Vagina (tissue), 2 donors: ENCODE results near the gene SLC6A13. TPM values are rescaled to one million over a fixed set of nuclear protein-coding genes. Genes with fewer than 3 reads are reported as not detected.

ENCODE experiments used
- DNase-seq, 2 donors: peaks; one replicate each; pipeline ENCODE4 v3.0.0-alpha.2; 2017; ENCODE audit errors: extremely low spot score in 2 of 2
- H3K27ac ChIP-seq: fragments of 200-600 bp; sonication (generic); one replicate; pipeline ENCODE4 v1.5.1; 2019
- H3K27me3 ChIP-seq: fragments of 200-600 bp; sonication (generic); one replicate; pipeline ENCODE4 v1.5.1; 2019
- H3K36me3 ChIP-seq, 2 donors: fragments of 200-600 bp; sonication (generic); one replicate each; pipeline ENCODE4 v1.5.1; 2017 to 2019
- H3K4me1 ChIP-seq: fragments of 200-600 bp; sonication (generic); one replicate; pipeline ENCODE4 v1.5.1; 2019
- H3K4me3 ChIP-seq, 2 donors: fragments of 200-600 bp; sonication (generic); 1 replicate in 1 of 2; 2 replicates in 1 of 2; pipeline ENCODE4 v1.5.1; 2016 to 2019
- H3K9me3 ChIP-seq: fragments of 200-600 bp; sonication (generic); one replicate; pipeline ENCODE4 v1.5.1; 2019
- POLR2A ChIP-seq, 2 donors: fragments of 450-650 bp; IDR thresholded peaks; one replicate each; pipeline ENCODE4 v1.6.1; 2017; ENCODE audit warnings: antibody characterized with exemption in 2 of 2, mild to moderate bottlenecking in 2 of 2, moderate library complexity in 2 of 2
- POLR2AphosphoS5 ChIP-seq, 2 donors: sonication (generic); formaldehyde crosslinking; IDR thresholded peaks; one replicate each; pipeline ENCODE4 v1.9.0; 2017; ENCODE audit warnings: antibody characterized with exemption in 2 of 2, mild to moderate bottlenecking in 2 of 2, low read depth in 1 of 2; ENCODE audit not compliant: insufficient read depth in 1 of 2
- intact Hi-C: fragments of 100-400 bp; cut with DNase I; formaldehyde crosslinking; loops from one replicate; pipeline ENCODE4 v1.15.1; 2023
- total RNA-seq: library from RNA; depleted of rRNA; stranded (reverse); fragments of >200 nt; gene quantifications from one replicate; pipeline ENCODE4 v1.2.3, GENCODE V29; 2016
- TF ChIP-seq, protein P1 (sequence below), 3 experiments: fragments of 450-650 bp in 2 of 3; fragments of 200-600 bp in 1 of 3; sonication (generic) in 1 of 3; IDR thresholded peaks; one replicate each; pipeline ENCODE4 v1.5.1; 2017 to 2019; ENCODE audit warnings: antibody characterized with exemption in 3 of 3, mild to moderate bottlenecking in 2 of 3, moderate library complexity in 2 of 3

The SLC6A13 gene
- total RNA-seq, 1 donor from 2014 or later: not detected

DNA sequence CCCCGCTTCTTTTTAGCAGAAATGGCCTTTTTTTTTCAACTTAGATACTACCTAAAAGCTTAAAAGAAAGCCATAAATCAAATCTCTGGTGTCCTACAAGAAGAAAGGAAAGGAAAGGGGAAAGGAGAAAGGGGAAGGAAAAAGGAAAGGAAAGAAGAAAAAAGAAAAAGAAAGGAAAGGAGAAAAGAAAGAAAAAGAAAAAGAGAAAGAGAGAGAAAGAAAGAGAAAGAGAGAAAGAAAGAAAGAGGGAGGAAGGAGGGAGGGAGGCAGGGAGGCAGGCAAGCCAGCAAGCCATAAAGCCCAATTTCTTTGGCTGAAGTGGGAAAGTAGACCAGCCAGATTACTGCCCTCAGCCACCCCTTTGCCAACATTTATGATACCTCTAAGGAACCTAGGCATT, 32.5 kb upstream of the SLC6A13 start:
- Histone ChIP-seq H3K9me3 (no peaks in the 10 kb centered on the region), H3K27ac (no peak overlapping the region), H3K4me1 (peaks cover 7% of the 10 kb centered on the region), H3K36me3 (peaks cover 0 to 60% of the 10 kb centered on the region in 2 donors), H3K4me3 (no peak overlapping the region), H3K27me3 (no peaks in the 10 kb centered on the region)
- intact Hi-C loops: no loop called here
- no peak for DNase-seq
- TF ChIP-seq, protein P1, sequence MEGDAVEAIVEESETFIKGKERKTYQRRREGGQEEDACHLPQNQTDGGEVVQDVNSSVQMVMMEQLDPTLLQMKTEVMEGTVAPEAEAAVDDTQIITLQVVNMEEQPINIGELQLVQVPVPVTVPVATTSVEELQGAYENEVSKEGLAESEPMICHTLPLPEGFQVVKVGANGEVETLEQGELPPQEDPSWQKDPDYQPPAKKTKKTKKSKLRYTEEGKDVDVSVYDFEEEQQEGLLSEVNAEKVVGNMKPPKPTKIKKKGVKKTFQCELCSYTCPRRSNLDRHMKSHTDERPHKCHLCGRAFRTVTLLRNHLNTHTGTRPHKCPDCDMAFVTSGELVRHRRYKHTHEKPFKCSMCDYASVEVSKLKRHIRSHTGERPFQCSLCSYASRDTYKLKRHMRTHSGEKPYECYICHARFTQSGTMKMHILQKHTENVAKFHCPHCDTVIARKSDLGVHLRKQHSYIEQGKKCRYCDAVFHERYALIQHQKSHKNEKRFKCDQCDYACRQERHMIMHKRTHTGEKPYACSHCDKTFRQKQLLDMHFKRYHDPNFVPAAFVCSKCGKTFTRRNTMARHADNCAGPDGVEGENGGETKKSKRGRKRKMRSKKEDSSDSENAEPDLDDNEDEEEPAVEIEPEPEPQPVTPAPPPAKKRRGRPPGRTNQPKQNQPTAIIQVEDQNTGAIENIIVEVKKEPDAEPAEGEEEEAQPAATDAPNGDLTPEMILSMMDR (IDR thresholded peaks at IDR 0.05): no peak
- TF ChIP-seq POLR2AphosphoS5 (IDR thresholded peaks at IDR 0.05; ENCODE audit: insufficient read depth in 1 of 2, low read depth in 1 of 2): no peak
- TF ChIP-seq POLR2A (IDR thresholded peaks at IDR 0.05): no peak

DNA sequence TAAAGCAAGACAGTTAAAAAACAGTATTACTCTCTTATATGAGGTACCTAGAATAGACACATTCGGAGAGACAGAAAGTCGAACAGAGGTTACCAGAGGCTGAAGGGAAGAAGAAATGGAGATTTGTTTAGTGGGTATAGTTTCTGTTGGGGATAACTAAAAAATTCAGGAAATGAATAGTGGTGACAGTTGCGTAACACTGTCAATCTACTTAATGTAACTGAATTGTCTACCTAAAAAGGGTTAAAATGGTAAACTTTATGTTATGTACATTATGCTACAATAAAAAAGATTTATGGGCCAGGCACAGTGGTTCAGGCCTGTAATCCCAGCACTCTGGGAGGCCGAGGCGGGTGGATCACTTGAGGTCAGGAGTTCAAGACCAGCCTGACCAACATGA, 30.6 kb upstream of the SLC6A13 start:
- Histone ChIP-seq H3K4me3 (no peak overlapping the region), H3K4me1 (peaks cover 7% of the 10 kb centered on the region), H3K27me3 (no peaks in the 10 kb centered on the region), H3K27ac (no peak overlapping the region), H3K36me3 (peaks cover 0 to 59% of the 10 kb centered on the region in 2 donors), H3K9me3 (no peaks in the 10 kb centered on the region)
- no peak for DNase-seq
- TF ChIP-seq, protein P1 (IDR thresholded peaks at IDR 0.05): no peak
- TF ChIP-seq POLR2AphosphoS5 (IDR thresholded peaks at IDR 0.05; ENCODE audit: insufficient read depth in 1 of 2, low read depth in 1 of 2) (no peak), POLR2A (IDR thresholded peaks at IDR 0.05) (no peak)
- intact Hi-C loops: no loop called here

DNA sequence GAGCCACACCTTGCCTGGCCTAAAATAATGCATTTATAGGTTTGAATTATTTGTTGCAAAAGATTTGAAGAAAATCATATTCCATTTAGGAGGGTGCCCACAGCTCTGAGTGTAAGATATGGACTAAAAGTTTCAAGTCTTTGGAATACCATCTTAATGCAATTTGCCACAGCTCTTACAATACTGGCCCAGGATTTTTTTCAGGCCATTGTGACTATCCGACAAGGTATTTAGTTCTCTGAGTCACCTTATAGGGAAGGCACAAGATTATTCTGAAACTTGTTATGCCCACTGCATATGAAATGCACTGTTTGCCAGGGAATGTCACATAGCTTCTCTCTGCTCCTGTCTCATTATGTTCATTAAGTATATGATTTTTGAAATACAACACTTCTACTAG, 29.6 kb upstream of the SLC6A13 start:
- intact Hi-C loops: no loop called here
- no peak for DNase-seq
- Histone ChIP-seq H3K27me3 (no peaks in the 10 kb centered on the region), H3K4me3 (no peak overlapping the region), H3K9me3 (no peaks in the 10 kb centered on the region), H3K27ac (no peak overlapping the region), H3K4me1 (peaks cover 7% of the 10 kb centered on the region), H3K36me3 (peaks cover 0 to 54% of the 10 kb centered on the region in 2 donors)
- no peak for TF ChIP-seq POLR2AphosphoS5 (IDR thresholded peaks at IDR 0.05; ENCODE audit: insufficient read depth in 1 of 2, low read depth in 1 of 2)
- no peak for TF ChIP-seq POLR2A (IDR thresholded peaks at IDR 0.05)
- TF ChIP-seq, protein P1 (IDR thresholded peaks at IDR 0.05): no peak

DNA sequence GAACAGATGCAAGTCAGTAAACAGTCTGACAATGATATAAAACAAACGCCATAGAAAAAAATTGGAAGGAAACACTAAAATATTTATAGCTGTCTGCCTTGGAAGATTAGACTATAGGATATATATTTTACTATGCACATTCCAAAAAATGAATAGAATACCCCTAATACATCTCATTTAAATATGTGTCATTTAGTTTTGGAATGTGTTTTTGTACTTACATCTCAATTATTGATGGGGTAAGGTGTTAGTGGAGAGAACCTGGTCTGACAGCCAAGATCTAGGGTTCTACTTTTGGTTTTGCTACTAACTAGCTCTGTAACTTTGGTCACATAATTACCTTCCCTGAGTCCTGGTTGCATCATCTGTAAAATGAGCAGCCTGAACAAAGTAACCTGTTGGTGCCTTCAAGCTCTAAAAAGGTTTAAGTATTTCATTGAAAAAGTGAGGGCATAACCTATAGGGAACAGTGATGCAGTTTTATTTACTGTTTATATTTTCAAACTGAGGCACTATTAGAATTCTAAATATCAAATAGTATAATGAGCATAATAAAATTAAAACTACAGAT, 28.6 kb upstream of the SLC6A13 start:
- no peak overlapping the region for H3K4me3 ChIP-seq
- peaks cover 0 to 47% of the 10 kb centered on the region in 2 donors for H3K36me3 ChIP-seq
- no peak for TF ChIP-seq POLR2AphosphoS5 (IDR thresholded peaks at IDR 0.05; ENCODE audit: insufficient read depth in 1 of 2, low read depth in 1 of 2)
- TF ChIP-seq, protein P1 (IDR thresholded peaks at IDR 0.05): no peak
- no peak for TF ChIP-seq POLR2A (IDR thresholded peaks at IDR 0.05)
- H3K4me1 ChIP-seq: peaks cover 7% of the 10 kb centered on the region
- H3K27me3 ChIP-seq: no peaks in the 10 kb centered on the region
- no peaks in the 10 kb centered on the region for H3K9me3 ChIP-seq
- DNase-seq: no peak
- intact Hi-C loops: no loop called here
- H3K27ac ChIP-seq: no peak overlapping the region

DNA sequence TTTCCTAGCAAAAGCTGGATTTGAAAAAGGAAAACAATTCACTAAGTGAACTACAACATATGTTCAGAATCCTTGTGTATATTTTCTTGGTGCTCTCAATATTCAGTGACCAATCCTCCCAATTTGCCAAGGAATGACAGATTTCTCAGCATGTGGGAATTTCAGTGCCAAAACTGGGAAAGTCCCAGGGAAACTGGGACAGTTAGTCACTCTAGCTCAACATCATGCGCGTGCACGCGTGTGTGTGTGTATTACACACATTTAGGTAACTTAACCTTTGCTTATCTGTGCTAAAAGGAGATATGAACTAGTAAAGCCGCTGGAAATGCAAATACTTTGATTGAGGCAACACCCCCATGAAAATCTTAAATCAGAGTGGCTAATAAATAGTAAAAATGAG, 26.1 kb upstream of the SLC6A13 start:
- H3K9me3 ChIP-seq: no peaks in the 10 kb centered on the region
- TF ChIP-seq, protein P1 (IDR thresholded peaks at IDR 0.05): no peak
- peaks cover 7% of the 10 kb centered on the region for H3K4me1 ChIP-seq
- no peak for DNase-seq
- intact Hi-C loops: no loop called here
- H3K4me3 ChIP-seq: no peak overlapping the region
- peaks cover 0 to 46% of the 10 kb centered on the region in 2 donors for H3K36me3 ChIP-seq
- H3K27me3 ChIP-seq: no peaks in the 10 kb centered on the region
- no peak overlapping the region for H3K27ac ChIP-seq
